HEK293 (cell line): Measurements from ENCODE around the gene ST7L.

ENCODE experiments used
- CTCF ChIA-PET: fragments of 350-600 bp; formaldehyde crosslinking; extraction: SDS; loops from one replicate; lab custom pipeline; 2021; ENCODE audit warnings: antibody characterized with exemption; lab: Yijun Ruan, JAX
- POLR2A ChIA-PET: fragments of 300-600 bp; formaldehyde crosslinking; extraction: SDS; loops from one replicate; lab custom pipeline; 2020; ENCODE audit warnings: antibody characterized with exemption, inconsistent platforms; lab: Yijun Ruan, JAX
- H3K27ac ChIP-seq: fragments of 200-500 bp; sonication (Bioruptor generic); 2 replicates; pipeline ENCODE4 v1.5.1; 2014; ENCODE audit warnings: low read depth, low read length, control low read depth, inconsistent platforms; ENCODE audit errors: extremely low read depth
- H3K36me3 ChIP-seq, 2 experiments: fragments of 200-500 bp in 1 of 2; sonication (Bioruptor generic) in 1 of 2; 1 replicate in 1 of 2; 2 replicates in 1 of 2; pipeline ENCODE4 v1.5.1; 2014 to 2017; ENCODE audit warnings: inconsistent platforms in 2 of 2, low read length in 2 of 2; ENCODE audit not compliant: control insufficient read depth in 2 of 2, insufficient read depth in 1 of 2
- H3K4me1 ChIP-seq: fragments of 200-500 bp; sonication (Bioruptor generic); 2 replicates; pipeline ENCODE4 v1.5.1; 2014; ENCODE audit warnings: mild to moderate bottlenecking, low read length, inconsistent platforms; ENCODE audit not compliant: control insufficient read depth, insufficient read depth
- H3K4me3 ChIP-seq: 2 replicates; pipeline ENCODE4 v1.5.1; 2011; ENCODE audit warnings: low read depth, mild to moderate bottlenecking, control low read depth, low read length, moderate library complexity
- H3K9me3 ChIP-seq: fragments of 200-500 bp; sonication (Bioruptor generic); 2 replicates; pipeline ENCODE4 v1.5.1; 2014; ENCODE audit warnings: low read depth, low read length, inconsistent platforms; ENCODE audit not compliant: control insufficient read depth, insufficient read depth
- GFI1B ChIP-seq: fragments of 450-650 bp; formaldehyde crosslinking; IDR thresholded peaks from 2 replicates; pipeline ENCODE4 v1.5.1; 2016; ENCODE audit warnings: missing biosample characterization, missing genetic modification characterization
- SALL2 ChIP-seq: fragments of 450-650 bp; formaldehyde crosslinking; IDR thresholded peaks from 2 replicates; pipeline ENCODE4 v1.5.0; 2017; ENCODE audit warnings: missing biosample characterization, mild to moderate bottlenecking, missing genetic modification characterization, borderline replicate concordance
- ZBTB17 ChIP-seq: fragments of 450-650 bp; formaldehyde crosslinking; IDR thresholded peaks from 2 replicates; pipeline ENCODE4 v1.5.1; 2016; ENCODE audit warnings: missing biosample characterization, missing genetic modification characterization
- ZNF10 ChIP-seq: fragments of 450-650 bp; formaldehyde crosslinking; IDR thresholded peaks from 2 replicates; pipeline ENCODE4 v1.5.1; 2017; ENCODE audit warnings: missing biosample characterization, missing genetic modification characterization
- ZNF2 ChIP-seq: fragments of 450-650 bp; formaldehyde crosslinking; IDR thresholded peaks from 2 replicates; pipeline ENCODE4 v1.5.1; 2016; ENCODE audit warnings: missing biosample characterization, missing genetic modification characterization
- ZNF248 ChIP-seq: fragments of 450-650 bp; formaldehyde crosslinking; IDR thresholded peaks from 2 replicates; pipeline ENCODE4 v1.5.1; 2017; ENCODE audit warnings: missing biosample characterization, missing genetic modification characterization
- ZNF324 ChIP-seq: fragments of 450-650 bp; formaldehyde crosslinking; IDR thresholded peaks from 2 replicates; pipeline ENCODE4 v1.5.1; 2016; ENCODE audit warnings: missing biosample characterization, missing genetic modification characterization
- ZNF544 ChIP-seq: fragments of 450-650 bp; formaldehyde crosslinking; IDR thresholded peaks from 2 replicates; pipeline ENCODE4 v1.5.0; 2017; ENCODE audit warnings: missing biosample characterization, missing genetic modification characterization
- ZNF549 ChIP-seq: fragments of 450-650 bp; IDR thresholded peaks from 2 replicates; pipeline ENCODE4 v1.5.1; 2018; ENCODE audit warnings: missing biosample characterization, missing genetic modification characterization, mild to moderate bottlenecking, inconsistent platforms, moderate library complexity
- ZNF558 ChIP-seq: fragments of 450-650 bp; formaldehyde crosslinking; IDR thresholded peaks from 2 replicates; pipeline ENCODE4 v1.5.1; 2016; ENCODE audit warnings: missing biosample characterization, missing genetic modification characterization
- TF ChIP-seq, protein P1 (sequence below): fragments of 450-650 bp; formaldehyde crosslinking; IDR thresholded peaks from 2 replicates; pipeline ENCODE4 v1.5.1; 2017; ENCODE audit warnings: missing biosample characterization, missing genetic modification characterization
- TF ChIP-seq, protein P2 (sequence below): fragments of 450-650 bp; formaldehyde crosslinking; IDR thresholded peaks from 2 replicates; pipeline ENCODE4 v1.5.1; 2016; ENCODE audit warnings: missing biosample characterization, missing genetic modification characterization
- TF ChIP-seq, protein P3 (sequence below): fragments of 450-650 bp; formaldehyde crosslinking; IDR thresholded peaks from 2 replicates; pipeline ENCODE4 v1.5.1; 2016; ENCODE audit warnings: missing biosample characterization, missing genetic modification characterization
- TF ChIP-seq, protein P4 (sequence below): fragments of 450-650 bp; formaldehyde crosslinking; IDR thresholded peaks from 2 replicates; pipeline ENCODE4; 2016; ENCODE audit warnings: missing biosample characterization, missing genetic modification characterization
- TF ChIP-seq, protein P5 (sequence below): fragments of 450-650 bp; formaldehyde crosslinking; IDR thresholded peaks from 2 replicates; pipeline ENCODE4 v1.5.1; 2016; ENCODE audit warnings: missing biosample characterization, missing genetic modification characterization
- TF ChIP-seq, protein P6 (sequence below): fragments of 450-650 bp; formaldehyde crosslinking; IDR thresholded peaks from 2 replicates; pipeline ENCODE4 v1.5.1; 2017; ENCODE audit warnings: missing biosample characterization, missing genetic modification characterization

Gene ST7L

DNA sequence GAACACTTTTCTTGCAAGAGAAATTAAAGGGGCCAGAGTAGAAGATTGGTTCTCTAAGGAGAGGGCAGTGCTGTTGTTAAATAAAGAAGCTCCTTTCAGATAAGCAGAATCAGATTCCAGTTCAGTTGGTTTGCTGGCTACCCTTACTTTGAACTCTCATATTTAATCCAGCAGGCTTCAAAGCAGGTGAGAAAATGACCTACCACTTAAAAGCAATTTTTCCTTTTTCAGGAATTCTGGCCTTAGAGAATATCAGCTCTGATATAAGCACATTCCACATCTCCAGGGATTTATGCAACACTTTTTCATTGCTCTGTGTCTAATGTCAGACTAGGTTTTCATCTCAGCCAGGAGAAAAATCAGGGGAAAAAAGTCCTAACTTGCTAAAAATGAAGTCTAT, 81.5 kb downstream of the ST7L start:
- no peak overlapping the region for H3K27ac ChIP-seq
- ChIA-PET POLR2A (no interaction called here), CTCF (interaction anchor here (1.0 kb wide), 1 partner anchor 9 kb away, joined by 3 read pairs; no protein-coding TSS in a partner anchor)
- no peak for TF ChIP-seq GFI1B (tag by site-specific recombination)
- TF ChIP-seq ZBTB17 (tag by site-specific recombination) = no peak
- TF ChIP-seq, protein P1, sequence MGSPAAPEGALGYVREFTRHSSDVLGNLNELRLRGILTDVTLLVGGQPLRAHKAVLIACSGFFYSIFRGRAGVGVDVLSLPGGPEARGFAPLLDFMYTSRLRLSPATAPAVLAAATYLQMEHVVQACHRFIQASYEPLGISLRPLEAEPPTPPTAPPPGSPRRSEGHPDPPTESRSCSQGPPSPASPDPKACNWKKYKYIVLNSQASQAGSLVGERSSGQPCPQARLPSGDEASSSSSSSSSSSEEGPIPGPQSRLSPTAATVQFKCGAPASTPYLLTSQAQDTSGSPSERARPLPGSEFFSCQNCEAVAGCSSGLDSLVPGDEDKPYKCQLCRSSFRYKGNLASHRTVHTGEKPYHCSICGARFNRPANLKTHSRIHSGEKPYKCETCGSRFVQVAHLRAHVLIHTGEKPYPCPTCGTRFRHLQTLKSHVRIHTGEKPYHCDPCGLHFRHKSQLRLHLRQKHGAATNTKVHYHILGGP (tag by site-specific recombination) = no peak
- no peak for TF ChIP-seq ZNF2 (tag by site-specific recombination)
- TF ChIP-seq, protein P2, sequence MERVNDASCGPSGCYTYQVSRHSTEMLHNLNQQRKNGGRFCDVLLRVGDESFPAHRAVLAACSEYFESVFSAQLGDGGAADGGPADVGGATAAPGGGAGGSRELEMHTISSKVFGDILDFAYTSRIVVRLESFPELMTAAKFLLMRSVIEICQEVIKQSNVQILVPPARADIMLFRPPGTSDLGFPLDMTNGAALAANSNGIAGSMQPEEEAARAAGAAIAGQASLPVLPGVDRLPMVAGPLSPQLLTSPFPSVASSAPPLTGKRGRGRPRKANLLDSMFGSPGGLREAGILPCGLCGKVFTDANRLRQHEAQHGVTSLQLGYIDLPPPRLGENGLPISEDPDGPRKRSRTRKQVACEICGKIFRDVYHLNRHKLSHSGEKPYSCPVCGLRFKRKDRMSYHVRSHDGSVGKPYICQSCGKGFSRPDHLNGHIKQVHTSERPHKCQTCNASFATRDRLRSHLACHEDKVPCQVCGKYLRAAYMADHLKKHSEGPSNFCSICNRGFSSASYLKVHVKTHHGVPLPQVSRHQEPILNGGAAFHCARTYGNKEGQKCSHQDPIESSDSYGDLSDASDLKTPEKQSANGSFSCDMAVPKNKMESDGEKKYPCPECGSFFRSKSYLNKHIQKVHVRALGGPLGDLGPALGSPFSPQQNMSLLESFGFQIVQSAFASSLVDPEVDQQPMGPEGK (tag by site-specific recombination) = no peak
- TF ChIP-seq ZNF324 (tag by site-specific recombination) = no peak
- TF ChIP-seq ZNF558 (tag by site-specific recombination) = no peak
- H3K4me1 ChIP-seq = no peaks in the 10 kb centered on the region
- no peaks in the 10 kb centered on the region for H3K9me3 ChIP-seq
- no peak overlapping the region for H3K4me3 ChIP-seq
- H3K36me3 ChIP-seq = peaks cover 10 to 25% of the 10 kb centered on the region in 2 experiments; a peak in 2 of 3 replicates

DNA sequence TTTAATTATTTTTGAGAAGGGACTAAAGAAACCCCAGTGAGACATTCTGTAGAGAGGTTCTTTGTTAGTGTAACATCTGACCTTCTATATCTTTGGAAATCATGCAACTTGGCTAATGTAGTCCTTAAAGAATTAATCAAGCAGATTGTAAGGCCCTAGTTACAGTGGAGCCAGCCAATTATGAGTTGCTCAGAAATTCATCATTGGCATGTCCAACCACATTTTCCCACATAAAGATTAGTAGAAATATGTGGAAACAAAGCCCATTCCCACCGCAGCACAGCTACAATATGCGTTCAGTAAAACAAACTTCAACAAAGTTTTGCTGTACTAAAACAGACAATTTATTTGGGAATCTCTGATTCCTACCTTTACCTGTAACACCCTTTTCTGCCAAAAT, 82.4 kb downstream of the ST7L start:
- CTCF ChIA-PET = no interaction called here
- no peak for TF ChIP-seq ZNF549
- TF ChIP-seq, protein P3, sequence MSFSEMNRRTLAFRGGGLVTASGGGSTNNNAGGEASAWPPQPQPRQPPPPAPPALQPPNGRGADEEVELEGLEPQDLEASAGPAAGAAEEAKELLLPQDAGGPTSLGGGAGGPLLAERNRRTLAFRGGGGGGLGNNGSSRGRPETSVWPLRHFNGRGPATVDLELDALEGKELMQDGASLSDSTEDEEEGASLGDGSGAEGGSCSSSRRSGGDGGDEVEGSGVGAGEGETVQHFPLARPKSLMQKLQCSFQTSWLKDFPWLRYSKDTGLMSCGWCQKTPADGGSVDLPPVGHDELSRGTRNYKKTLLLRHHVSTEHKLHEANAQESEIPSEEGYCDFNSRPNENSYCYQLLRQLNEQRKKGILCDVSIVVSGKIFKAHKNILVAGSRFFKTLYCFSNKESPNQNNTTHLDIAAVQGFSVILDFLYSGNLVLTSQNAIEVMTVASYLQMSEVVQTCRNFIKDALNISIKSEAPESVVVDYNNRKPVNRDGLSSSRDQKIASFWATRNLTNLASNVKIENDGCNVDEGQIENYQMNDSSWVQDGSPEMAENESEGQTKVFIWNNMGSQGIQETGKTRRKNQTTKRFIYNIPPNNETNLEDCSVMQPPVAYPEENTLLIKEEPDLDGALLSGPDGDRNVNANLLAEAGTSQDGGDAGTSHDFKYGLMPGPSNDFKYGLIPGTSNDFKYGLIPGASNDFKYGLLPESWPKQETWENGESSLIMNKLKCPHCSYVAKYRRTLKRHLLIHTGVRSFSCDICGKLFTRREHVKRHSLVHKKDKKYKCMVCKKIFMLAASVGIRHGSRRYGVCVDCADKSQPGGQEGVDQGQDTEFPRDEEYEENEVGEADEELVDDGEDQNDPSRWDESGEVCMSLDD (tag by site-specific recombination) = no peak
- no peaks in the 10 kb centered on the region for H3K9me3 ChIP-seq
- POLR2A ChIA-PET = no interaction called here
- H3K36me3 ChIP-seq = peaks cover 10 to 21% of the 10 kb centered on the region in 2 experiments; a peak in 2 of 3 replicates
- H3K4me3 ChIP-seq = no peak overlapping the region
- no peak overlapping the region for H3K27ac ChIP-seq
- no peaks in the 10 kb centered on the region for H3K4me1 ChIP-seq

DNA sequence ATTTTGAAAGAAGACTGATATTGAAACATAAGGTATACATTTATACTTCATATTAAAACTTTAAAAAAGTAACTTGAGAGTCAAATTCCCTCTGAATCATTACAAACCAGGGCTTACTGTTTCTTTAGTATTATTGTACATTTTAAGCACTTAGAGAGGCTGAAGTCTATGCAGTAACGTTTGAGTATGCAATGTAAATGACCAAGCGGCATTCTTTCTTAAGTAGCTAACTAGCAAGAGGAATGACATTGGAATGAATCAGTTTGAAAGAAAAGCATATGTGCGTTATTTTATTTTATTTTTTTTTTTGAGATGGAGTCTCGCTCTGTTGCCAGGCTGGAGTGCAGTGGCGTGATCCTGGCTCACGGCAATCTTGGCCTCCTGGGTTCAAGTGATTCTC, 85.9 kb downstream of the ST7L start:
- H3K36me3 ChIP-seq = peaks cover 0 to 4% of the 10 kb centered on the region in 2 experiments; a peak in 1 of 3 replicates
- H3K4me1 ChIP-seq = no peaks in the 10 kb centered on the region
- no peak overlapping the region for H3K27ac ChIP-seq
- no peaks in the 10 kb centered on the region for H3K9me3 ChIP-seq
- TF ChIP-seq ZNF10 (tag by site-specific recombination) (no peak), ZNF248 (tag by site-specific recombination) (no peak), SALL2 (no peak), ZNF544 (tag by site-specific recombination) (no peak)
- TF ChIP-seq, protein P4, sequence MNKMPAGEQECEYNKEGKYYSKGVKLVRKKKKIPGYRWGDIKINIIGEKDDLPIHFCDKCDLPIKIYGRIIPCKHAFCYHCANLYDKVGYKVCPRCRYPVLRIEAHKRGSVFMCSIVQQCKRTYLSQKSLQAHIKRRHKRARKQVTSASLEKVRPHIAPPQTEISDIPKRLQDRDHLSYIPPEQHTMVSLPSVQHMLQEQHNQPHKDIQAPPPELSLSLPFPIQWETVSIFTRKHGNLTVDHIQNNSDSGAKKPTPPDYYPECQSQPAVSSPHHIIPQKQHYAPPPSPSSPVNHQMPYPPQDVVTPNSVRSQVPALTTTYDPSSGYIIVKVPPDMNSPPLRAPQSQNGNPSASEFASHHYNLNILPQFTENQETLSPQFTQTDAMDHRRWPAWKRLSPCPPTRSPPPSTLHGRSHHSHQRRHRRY (tag by site-specific recombination) = no peak
- TF ChIP-seq, protein P5, sequence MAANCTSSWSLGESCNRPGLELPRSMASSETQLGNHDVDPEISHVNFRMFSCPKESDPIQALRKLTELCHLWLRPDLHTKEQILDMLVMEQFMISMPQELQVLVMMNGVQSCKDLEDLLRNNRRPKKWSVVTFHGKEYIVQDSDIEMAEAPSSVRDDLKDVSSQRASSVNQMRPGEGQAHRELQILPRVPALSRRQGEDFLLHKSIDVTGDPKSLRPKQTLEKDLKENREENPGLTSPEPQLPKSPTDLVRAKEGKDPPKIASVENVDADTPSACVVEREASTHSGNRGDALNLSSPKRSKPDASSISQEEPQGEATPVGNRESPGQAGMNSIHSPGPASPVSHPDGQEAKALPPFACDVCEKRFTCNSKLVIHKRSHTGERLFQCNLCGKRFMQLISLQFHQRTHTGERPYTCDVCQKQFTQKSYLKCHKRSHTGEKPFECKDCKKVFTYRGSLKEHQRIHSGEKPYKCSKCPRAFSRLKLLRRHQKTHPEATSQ = no peak
- TF ChIP-seq, protein P6, sequence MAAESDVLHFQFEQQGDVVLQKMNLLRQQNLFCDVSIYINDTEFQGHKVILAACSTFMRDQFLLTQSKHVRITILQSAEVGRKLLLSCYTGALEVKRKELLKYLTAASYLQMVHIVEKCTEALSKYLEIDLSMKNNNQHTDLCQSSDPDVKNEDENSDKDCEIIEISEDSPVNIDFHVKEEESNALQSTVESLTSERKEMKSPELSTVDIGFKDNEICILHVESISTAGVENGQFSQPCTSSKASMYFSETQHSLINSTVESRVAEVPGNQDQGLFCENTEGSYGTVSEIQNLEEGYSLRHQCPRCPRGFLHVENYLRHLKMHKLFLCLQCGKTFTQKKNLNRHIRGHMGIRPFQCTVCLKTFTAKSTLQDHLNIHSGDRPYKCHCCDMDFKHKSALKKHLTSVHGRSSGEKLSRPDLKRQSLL (tag by site-specific recombination) = no peak
- TF ChIP-seq, all 188 proteins: peak for 0
- no peak overlapping the region for H3K4me3 ChIP-seq
- CTCF ChIA-PET = interaction anchor here (1.4 kb wide), 1 partner anchor 31 kb away, joined by 4 read pairs; no protein-coding TSS in a partner anchor
- POLR2A ChIA-PET = no interaction called here
